HG02610 (cell line): Measurements from ENCODE around the gene SLC6A19.

ENCODE experiments used
- ATAC-seq: cut with Tn5 transposase; IDR thresholded peaks from one replicate; pipeline ENCODE4 v1.9.1; 2021; ENCODE audit warnings: mild to moderate bottlenecking, moderate library complexity; ENCODE audit not compliant: unreplicated experiment

SLC6A19 gene

GRCh38 chr5:1241509-1242080 is 40.2 kb downstream of the SLC6A19 start:
- no peak for ATAC-seq

- ATAC-seq = no peak
These were observed 41.5 kb downstream of the SLC6A19 start for GRCh38 chr5:1242733-1243486.

GRCh38 chr5:1243487-1244130 is 42.2 kb downstream of the SLC6A19 start:
- ATAC-seq = no peak

GRCh38 chr5:1244255-1244654 is 42.9 kb downstream of the SLC6A19 start:
- ATAC-seq = no peak

GRCh38 chr5:1244976-1245375 is 43.6 kb downstream of the SLC6A19 start:
- ATAC-seq = no peak

GRCh38 chr5:1245905-1246576 is 44.6 kb downstream of the SLC6A19 start:
- no peak for ATAC-seq

- ATAC-seq = no peak
These were observed 45.5 kb downstream of the SLC6A19 start for GRCh38 chr5:1246711-1247431.

GRCh38 chr5:1247811-1248210 is 46.4 kb downstream of the SLC6A19 start:
- ATAC-seq = no peak

- no peak for ATAC-seq
These were observed 48.2 kb downstream of the SLC6A19 start for GRCh38 chr5:1249366-1250280.

GRCh38 chr5:1251678-1252580 is 50.5 kb downstream of the SLC6A19 start:
- no peak for ATAC-seq

GRCh38 chr5:1252681-1253080 is 51.3 kb downstream of the SLC6A19 start:
- ATAC-seq = no peak

GRCh38 chr5:1253456-1254105 is 52.2 kb downstream of the SLC6A19 start:
- no peak for ATAC-seq

GRCh38 chr5:1254196-1254595 is 52.8 kb downstream of the SLC6A19 start:
- no peak for ATAC-seq

GRCh38 chr5:1255081-1255561 is 53.7 kb downstream of the SLC6A19 start:
- ATAC-seq = no peak

GRCh38 chr5:1256776-1257175 is 55.4 kb downstream of the SLC6A19 start:
- no peak for ATAC-seq

- ATAC-seq = no peak
These were observed 56.0 kb downstream of the SLC6A19 start for GRCh38 chr5:1257363-1257762.

GRCh38 chr5:1257841-1258240 is 56.4 kb downstream of the SLC6A19 start:
- ATAC-seq = no peak

- no peak for ATAC-seq
These were observed 58.5 kb downstream of the SLC6A19 start for GRCh38 chr5:1259806-1260480.
